Cardiac muscle cell (in vitro differentiated cells and primary cell): ENCODE results near the gene DDX54. TPM values are rescaled to one million over a fixed set of nuclear protein-coding genes. Genes with fewer than 3 reads are reported as not detected.

ENCODE experiments used
- DNase-seq, 2 donors: peaks; one replicate each; pipeline versions ENCODE4 v3.0.0 to v3.0.0-alpha.2; 2010 to 2017; ENCODE audit warnings: low read depth in 1 of 2, low spot score in 1 of 2
- H3K27ac ChIP-seq: fragments of 200-600 bp; sonication (generic); 2 replicates; pipeline ENCODE4 v1.5.1; 2016
- H3K27me3 ChIP-seq: fragments of 200-600 bp; sonication (generic); 2 replicates; pipeline ENCODE4 v1.6.0; 2016; ENCODE audit warnings: control low read depth
- H3K36me3 ChIP-seq: fragments of 200-600 bp; sonication (generic); 2 replicates; pipeline ENCODE4 v1.5.1; 2016; ENCODE audit warnings: control low read depth
- H3K4me1 ChIP-seq: fragments of 200-600 bp; sonication (generic); 2 replicates; pipeline ENCODE4 v1.8.1; 2017; ENCODE audit warnings: low read depth, mild to moderate bottlenecking, mixed run types
- H3K4me3 ChIP-seq: fragments of 200-600 bp; sonication (generic); 2 replicates; pipeline ENCODE4 v1.5.1; 2016; ENCODE audit warnings: mild to moderate bottlenecking
- H3K9me3 ChIP-seq: fragments of 200-600 bp; sonication (generic); 2 replicates; pipeline ENCODE4 v1.5.1; 2017; ENCODE audit warnings: low read depth, mild to moderate bottlenecking, control low read depth
- CTCF ChIP-seq: IDR thresholded peaks from 2 replicates; pipeline ENCODE4 v1.5.1; 2012; ENCODE audit warnings: low read depth, mild to moderate bottlenecking, low read length
- polyA plus RNA-seq: library from polyadenylated mRNA; unstranded; fragments of >200 nt; fragmentation: Nextera tagmentation; extraction: Ambion mirVana; gene quantifications from 2 replicates; pipeline ENCODE4 v1.2.1, GENCODE V29; 2016
- total RNA-seq: library from RNA; depleted of rRNA; stranded (reverse); fragments of >200 nt; gene quantifications from 2 replicates; pipeline ENCODE4 v1.2.3, GENCODE V29; 2016

Gene DDX54
- total and polyA plus RNA-seq, 2 experiments from 2014 or later = 49.2 to 148 TPM

GRCh38 chr12:113109360-113109759 lies 75.9 kb downstream of the DDX54 start:
- H3K9me3 ChIP-seq = no peaks in the 10 kb centered on the region
- H3K36me3 ChIP-seq = no peaks in the 10 kb centered on the region
- no peak for TF ChIP-seq CTCF
- no peaks in the 10 kb centered on the region for H3K4me1 ChIP-seq
- H3K4me3 ChIP-seq = no peak overlapping the region
- no peak overlapping the region for H3K27ac ChIP-seq
- DNase-seq = no peak
- peaks cover 1% of the 10 kb centered on the region for H3K27me3 ChIP-seq

- no peak for DNase-seq
- Histone ChIP-seq H3K9me3 (no peaks in the 10 kb centered on the region), H3K4me1 (no peaks in the 10 kb centered on the region), H3K27me3 (peaks cover 11% of the 10 kb centered on the region), H3K27ac (no peak overlapping the region), H3K4me3 (no peak overlapping the region), H3K36me3 (no peaks in the 10 kb centered on the region)
- TF ChIP-seq CTCF = no peak
These were observed 77.0 kb downstream of the DDX54 start for GRCh38 chr12:113108308-113108707.

Other genes with a start within 250 kb of the DDX54 start
- 0.04 and 0.36 TPM in 2 replicates for gene OAS3, start 247.0 kb downstream of the DDX54 start, total RNA-seq
- gene OAS3, start 247.0 kb downstream of the DDX54 start, polyA plus RNA-seq = 0.59 TPM in 1 of 2 replicates, not detected in the other
- gene OAS2, start 207.0 kb downstream of the DDX54 start, total RNA-seq = not detected in 2 replicates
- gene OAS2, start 207.0 kb downstream of the DDX54 start, polyA plus RNA-seq = not detected in 2 replicates
- gene DTX1, start 128.7 kb downstream of the DDX54 start, total RNA-seq = 0.18 and 0.48 TPM in 2 replicates
- gene DTX1, start 128.7 kb downstream of the DDX54 start, polyA plus RNA-seq = 0.46 TPM in 1 of 2 replicates, not detected in the other
- 0.32 and 0.33 TPM in 2 replicates for gene RASAL1, start 49.7 kb downstream of the DDX54 start, total RNA-seq
- 0.24 TPM in 1 of 2 replicates, not detected in the other for gene RASAL1, start 49.7 kb downstream of the DDX54 start, polyA plus RNA-seq
- not detected in 2 replicates for gene CFAP73, start 35.8 kb downstream of the DDX54 start, total RNA-seq
- not detected in 2 replicates for gene CFAP73, start 35.8 kb downstream of the DDX54 start, polyA plus RNA-seq
- gene RITA1, start 243 bp upstream of the DDX54 start, total RNA-seq = 40.7 and 44.4 TPM in 2 replicates
- gene RITA1, start 243 bp upstream of the DDX54 start, polyA plus RNA-seq = 36.1 and 39.7 TPM in 2 replicates
- 11.1 and 24.2 TPM in 2 replicates for gene TPCN1, start 36.0 kb upstream of the DDX54 start, total RNA-seq
- 13.4 and 31.1 TPM in 2 replicates for gene TPCN1, start 36.0 kb upstream of the DDX54 start, polyA plus RNA-seq
- gene SLC8B1, start 149.6 kb upstream of the DDX54 start, total RNA-seq = 2.5 and 5.8 TPM in 2 replicates
- gene SLC8B1, start 149.6 kb upstream of the DDX54 start, polyA plus RNA-seq = 4.0 and 4.3 TPM in 2 replicates
- 11.7 and 14.3 TPM in 2 replicates for gene PLBD2, start 173.1 kb upstream of the DDX54 start, total RNA-seq
- gene PLBD2, start 173.1 kb upstream of the DDX54 start, polyA plus RNA-seq = 13.6 and 17.3 TPM in 2 replicates
- not detected in 2 replicates for gene SDS, start 218.4 kb upstream of the DDX54 start, total RNA-seq
- gene SDS, start 218.4 kb upstream of the DDX54 start, polyA plus RNA-seq = not detected in 2 replicates
- 4.5 and 14.6 TPM in 2 replicates for gene SDSL, start 236.9 kb upstream of the DDX54 start, total RNA-seq
- gene SDSL, start 236.9 kb upstream of the DDX54 start, polyA plus RNA-seq = 13.2 and 23.1 TPM in 2 replicates